GM19023 (cell line): ENCODE measurements around the gene DNAJC4.

ENCODE experiments used
- ATAC-seq: cut with Tn5 transposase; IDR thresholded peaks from one replicate; pipeline ENCODE4 v1.9.1; 2021; ENCODE audit warnings: mild to moderate bottlenecking, moderate library complexity; ENCODE audit not compliant: unreplicated experiment

Gene DNAJC4

GRCh38 chr11:64269540-64270220, 39.3 kb downstream of the DNAJC4 start:
- ATAC-seq = peak; percentile 74

- ATAC-seq = no peak
These were observed 44.9 kb downstream of the DNAJC4 start for GRCh38 chr11:64275031-64275800.

DNA sequence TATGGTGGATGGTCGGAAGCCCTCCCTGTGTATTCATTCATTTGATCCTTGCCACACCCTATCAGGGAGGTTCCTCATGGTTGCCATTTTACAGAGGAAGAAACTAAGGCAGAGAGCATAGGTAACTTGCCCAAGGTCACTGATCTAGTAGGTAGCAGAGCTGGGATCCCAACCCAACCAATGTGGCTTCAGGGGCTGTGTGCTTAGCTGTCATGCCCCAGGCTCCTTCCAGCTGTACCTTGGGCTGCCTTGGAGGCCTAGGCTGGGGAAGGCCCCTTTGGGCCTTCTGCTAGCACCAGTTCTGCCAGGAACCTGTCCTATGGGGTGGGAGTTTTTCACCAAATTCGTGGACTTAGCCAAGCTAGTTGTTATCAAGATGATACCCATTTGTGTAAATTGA, 45.5 kb downstream of the DNAJC4 start:
- no peak for ATAC-seq

GRCh38 chr11:64276653-64277431, 46.5 kb downstream of the DNAJC4 start:
- ATAC-seq = no peak

- ATAC-seq = no peak
These were observed 48.3 kb downstream of the DNAJC4 start for GRCh38 chr11:64278576-64279190.

GRCh38 chr11:64281957-64282770, 51.8 kb downstream of the DNAJC4 start:
- ATAC-seq = no peak

DNA sequence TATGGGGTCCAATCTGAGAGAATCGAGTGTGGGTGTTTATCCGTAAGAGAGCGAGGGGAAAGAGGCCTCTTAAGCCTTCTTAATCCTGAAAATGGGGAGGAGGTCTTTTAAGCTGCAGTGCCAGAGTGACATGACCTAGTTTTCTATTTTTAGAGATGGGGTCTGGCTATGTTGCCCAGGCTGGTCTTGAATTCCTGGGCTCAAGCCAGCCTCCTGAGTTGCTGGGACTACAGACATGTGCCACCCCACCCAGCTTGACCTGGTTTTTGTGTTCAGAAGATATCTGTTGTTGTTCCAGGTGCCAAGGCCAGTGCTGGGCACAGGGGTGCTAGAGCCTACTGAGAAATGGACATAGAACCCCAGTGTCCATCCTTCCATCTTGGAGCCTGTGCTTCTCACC, 52.7 kb downstream of the DNAJC4 start:
- no peak for ATAC-seq
